ENCODE data around the gene SNF8.
A peak's percentile ranks its signal among the peaks of the same experiment; 100 is the strongest.

The SNF8 gene

DNA sequence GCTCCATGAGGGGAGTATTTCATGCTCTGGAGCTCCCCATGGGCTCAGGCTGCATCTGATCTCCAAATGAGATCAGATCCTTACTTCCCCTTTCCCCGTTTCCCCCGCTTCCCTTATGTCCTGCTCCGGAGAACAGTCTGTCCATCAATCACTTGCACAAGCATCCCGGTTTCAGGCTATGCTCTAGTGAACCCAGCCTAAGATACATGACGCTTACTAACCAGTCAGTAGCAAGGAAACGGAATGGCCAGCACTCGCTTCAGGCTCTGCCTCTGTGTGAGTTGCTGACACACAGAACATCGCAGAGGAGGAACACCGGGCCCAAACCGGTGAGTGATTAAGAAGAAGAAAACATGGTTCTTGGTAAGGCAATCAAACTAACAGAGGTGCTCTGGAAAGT lies 61.5 kb downstream of the SNF8 start:
- peak; percentile 9 for DNase-seq

DNA sequence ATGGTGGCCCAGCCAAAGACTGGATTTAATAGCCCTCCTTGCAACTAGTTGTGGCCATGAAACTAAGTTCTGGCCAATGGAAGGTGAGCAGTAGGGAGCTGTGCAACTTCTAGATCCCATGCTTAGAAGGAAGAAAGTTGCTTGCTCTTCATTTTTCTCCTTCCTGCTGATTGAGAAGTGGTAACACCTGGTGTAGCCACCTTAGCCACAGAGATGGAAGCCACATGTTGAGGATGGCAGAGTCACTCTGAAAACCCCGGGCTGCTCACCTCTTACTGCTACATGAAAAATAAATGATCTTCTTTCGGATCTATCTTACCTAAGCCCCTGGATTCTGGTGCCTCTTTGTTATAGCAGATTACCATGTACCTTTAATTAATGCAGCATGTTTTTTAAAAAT lies 62.4 kb downstream of the SNF8 start:
- DNase-seq: no peak
